Mesenchymal stem cell (in vitro differentiated cells and primary cell): ENCODE results near the gene JMJD4.

Experiments
- DNase-seq: peaks from one replicate; pipeline ENCODE4 v3.0.0-alpha.2; 2013
- H2AFZ ChIP-seq: one replicate; pipeline ENCODE4 v1.6.1; 2013; ENCODE audit warnings: low read depth, mild to moderate bottlenecking, control low read depth, inconsistent platforms, low read length, moderate library complexity
- H2AK5ac ChIP-seq: 2 replicates; pipeline ENCODE4 v1.6.1; 2013; ENCODE audit warnings: low read length, moderate library complexity, mild to moderate bottlenecking, inconsistent platforms; ENCODE audit not compliant: severe bottlenecking
- H2BK120ac ChIP-seq: one replicate; pipeline ENCODE4 v1.6.1; 2013; ENCODE audit warnings: low read depth, mild to moderate bottlenecking, inconsistent platforms, low read length, moderate library complexity
- H2BK12ac ChIP-seq, 2 experiments: one replicate each; pipeline ENCODE4 v1.6.1; 2013; ENCODE audit warnings: inconsistent platforms in 2 of 2, low read length in 2 of 2, mild to moderate bottlenecking in 2 of 2, moderate library complexity in 2 of 2, control low read depth in 1 of 2
- H2BK15ac ChIP-seq: one replicate; pipeline ENCODE4 v1.6.1; 2013; ENCODE audit warnings: mild to moderate bottlenecking, low read depth, inconsistent platforms; ENCODE audit not compliant: poor library complexity, severe bottlenecking
- H2BK5ac ChIP-seq: 2 replicates; pipeline ENCODE4 v1.6.1; 2013; ENCODE audit warnings: low read depth, mild to moderate bottlenecking, low read length, control low read depth, inconsistent platforms; ENCODE audit not compliant: poor library complexity, severe bottlenecking
- H3K14ac ChIP-seq, 2 experiments: one replicate each; pipeline ENCODE4 v1.6.1; 2013; ENCODE audit warnings: inconsistent platforms in 2 of 2, low read length in 2 of 2, control low read depth in 1 of 2, mild to moderate bottlenecking in 1 of 2, moderate library complexity in 1 of 2
- H3K18ac ChIP-seq, 2 experiments: one replicate each; pipeline ENCODE4 v1.6.1; 2013; ENCODE audit warnings: inconsistent platforms in 2 of 2, low read length in 2 of 2, control low read depth in 1 of 2, low read depth in 1 of 2, mild to moderate bottlenecking in 1 of 2
- H3K23ac ChIP-seq, 2 experiments: one replicate each; pipeline ENCODE4 v1.6.1; 2013; ENCODE audit warnings: inconsistent platforms in 2 of 2, low read length in 2 of 2, mild to moderate bottlenecking in 2 of 2, moderate library complexity in 2 of 2, control low read depth in 1 of 2
- H3K27ac ChIP-seq: 2 replicates; pipeline ENCODE4 v1.5.1; 2013; ENCODE audit warnings: mild to moderate bottlenecking, moderate library complexity, low read length, control low read depth, inconsistent platforms; ENCODE audit not compliant: poor library complexity, severe bottlenecking
- H3K27me3 ChIP-seq, 2 experiments: 2 replicates each; pipeline versions ENCODE4 v1.6.1 to v1.7.0; 2013; ENCODE audit warnings: low read length in 2 of 2, mild to moderate bottlenecking in 2 of 2, moderate library complexity in 2 of 2, control low read depth in 1 of 2, inconsistent platforms in 1 of 2; ENCODE audit not compliant: control insufficient read depth in 1 of 2, insufficient read depth in 1 of 2
- H3K36me3 ChIP-seq, 2 experiments: 2 replicates each; pipeline versions ENCODE4 v1.6.1 to v1.7.0; 2013; ENCODE audit warnings: low read length in 2 of 2, control low read depth in 1 of 2, inconsistent platforms in 1 of 2, low read depth in 1 of 2, mild to moderate bottlenecking in 1 of 2; ENCODE audit not compliant: insufficient read depth in 2 of 2, control insufficient read depth in 1 of 2
- H3K4ac ChIP-seq, 2 experiments: one replicate each; pipeline ENCODE4 v1.6.1; 2013; ENCODE audit warnings: inconsistent platforms in 2 of 2, low read length in 2 of 2, mild to moderate bottlenecking in 2 of 2, moderate library complexity in 2 of 2, control low read depth in 1 of 2, low read depth in 1 of 2
- H3K4me1 ChIP-seq: 2 replicates; pipeline ENCODE4 v1.6.1; 2013; ENCODE audit warnings: low read depth, low read length, control low read depth; ENCODE audit not compliant: control insufficient read depth, insufficient read depth
- H3K4me2 ChIP-seq: 2 replicates; pipeline ENCODE4 v1.6.1; 2013; ENCODE audit warnings: low read length, mild to moderate bottlenecking, inconsistent platforms; ENCODE audit not compliant: poor library complexity, severe bottlenecking
- H3K4me3 ChIP-seq, 2 experiments: 2 replicates each; pipeline versions ENCODE4 v1.5.1 to v1.7.0; 2013; ENCODE audit warnings: low read length in 2 of 2, mild to moderate bottlenecking in 2 of 2, control low read depth in 1 of 2, low read depth in 1 of 2; ENCODE audit not compliant: insufficient read depth in 1 of 2
- H3K79me1 ChIP-seq: replicated peaks from 2 replicates; pipeline ENCODE4 v1.6.1; 2013; ENCODE audit warnings: mild to moderate bottlenecking, control low read depth, low read length, inconsistent platforms; ENCODE audit not compliant: poor library complexity, severe bottlenecking
- H3K9ac ChIP-seq: 2 replicates; pipeline ENCODE4 v1.7.0; 2013; ENCODE audit warnings: mild to moderate bottlenecking, low read length, moderate library complexity
- H3K9me3 ChIP-seq: 2 replicates; pipeline ENCODE4 v1.7.0; 2013; ENCODE audit warnings: mild to moderate bottlenecking, low read length; ENCODE audit not compliant: control insufficient read depth
- H4K8ac ChIP-seq: one replicate; pipeline ENCODE4 v1.6.1; 2013; ENCODE audit warnings: inconsistent platforms, mild to moderate bottlenecking, low read length, moderate library complexity
- H4K91ac ChIP-seq: one replicate; pipeline ENCODE4 v1.6.1; 2013; ENCODE audit warnings: mild to moderate bottlenecking, low read length, inconsistent platforms
- WGBS: methylation state at CpG from one replicate; pipeline ENCODE4 v1.1.7; 2013; ENCODE audit warnings: mixed read lengths; 5-methylcytosine and 5-hydroxymethylcytosine counted together

JMJD4 gene

GRCh38 chr1:227685807-227686206 is 49.3 kb downstream of the JMJD4 start:
- no peak overlapping the region for H3K23ac ChIP-seq
- no peak overlapping the region for H3K4me2 ChIP-seq
- no peak overlapping the region for H2BK12ac ChIP-seq
- no peaks in the 10 kb centered on the region for H3K27me3 ChIP-seq
- H2AK5ac ChIP-seq, result no peak overlapping the region
- no peak overlapping the region for H3K4me3 ChIP-seq
- H3K36me3 ChIP-seq, result no peaks in the 10 kb centered on the region
- no peak overlapping the region for H3K27ac ChIP-seq
- no peak overlapping the region for H3K9ac ChIP-seq
- no peak overlapping the region for H3K18ac ChIP-seq
- peaks cover 60% of the 10 kb centered on the region for H3K9me3 ChIP-seq
- H4K8ac ChIP-seq, result no peak overlapping the region
- H4K91ac ChIP-seq, result no peak overlapping the region
- WGBS, result 81% methylated on average over 8 of the region's 8 CpGs
- no peak overlapping the region for H3K4ac ChIP-seq
- no peak overlapping the region for H2BK15ac ChIP-seq
- H3K14ac ChIP-seq, result no peak overlapping the region
- H3K79me1 ChIP-seq, result no peaks in the 10 kb centered on the region
- H2BK120ac ChIP-seq, result no peak overlapping the region
- no peak overlapping the region for H2AFZ ChIP-seq
- no peak for DNase-seq
- H3K4me1 ChIP-seq, result no peaks in the 10 kb centered on the region
- H2BK5ac ChIP-seq, result no peak overlapping the region
